Neural cell (in vitro differentiated cells): ENCODE results near the gene BCL11B. TPM values are rescaled to one million over a fixed set of nuclear protein-coding genes. Genes with fewer than 3 reads are reported as not detected.
A peak's percentile ranks its signal among the peaks of the same experiment; 100 is the strongest.

Experiments used
- H2AFZ ChIP-seq: fragments of 200-600, 300-800 bp; sonication (generic), shearing (Covaris generic); 2 replicates; pipeline ENCODE4 v1.6.0; 2014; ENCODE audit warnings: low read depth, mild to moderate bottlenecking, antibody characterized with exemption, low read length, moderate library complexity
- H3F3A ChIP-seq: fragments of 200-600 bp; shearing (Covaris generic); 2 replicates; pipeline ENCODE4 v1.6.1; 2016; ENCODE audit warnings: mild to moderate bottlenecking, moderate library complexity, mixed read lengths, antibody characterized with exemption, low read length; ENCODE audit not compliant: insufficient read depth, poor library complexity, severe bottlenecking
- H3K27ac ChIP-seq: fragments of 200-600, 300-800 bp; sonication (generic), shearing (Covaris generic); 2 replicates; pipeline ENCODE4 v1.5.1; 2014; ENCODE audit warnings: mild to moderate bottlenecking, low read length, moderate library complexity
- H3K27me3 ChIP-seq: fragments of 300-800, 200-600 bp; sonication (generic), shearing (Covaris generic); 2 replicates; pipeline ENCODE4 v1.6.0; 2014; ENCODE audit warnings: mild to moderate bottlenecking, low read depth, low read length, moderate library complexity; ENCODE audit not compliant: insufficient read depth
- H3K36me3 ChIP-seq: fragments of 300-800, 200-600 bp; sonication (generic), shearing (Covaris generic); 2 replicates; pipeline ENCODE4 v1.5.1; 2014; ENCODE audit warnings: mild to moderate bottlenecking, antibody characterized with exemption, low read length, moderate library complexity; ENCODE audit not compliant: insufficient read depth
- H3K4me2 ChIP-seq: fragments of 300-800, 200-600 bp; sonication (generic), shearing (Covaris generic); 2 replicates; pipeline ENCODE4 v1.6.0; 2014; ENCODE audit warnings: mild to moderate bottlenecking, low read length
- H3K4me3 ChIP-seq: fragments of 300-800, 200-600 bp; sonication (generic), shearing (Covaris generic); 2 replicates; pipeline ENCODE4 v1.5.1; 2014; ENCODE audit warnings: mild to moderate bottlenecking, low read length, moderate library complexity
- H3K79me2 ChIP-seq: fragments of 200-600 bp; shearing (Covaris generic); replicated peaks from 2 replicates; pipeline ENCODE4 v1.6.0; 2014; ENCODE audit warnings: mild to moderate bottlenecking, low read length, moderate library complexity; ENCODE audit not compliant: insufficient read depth
- H3K9ac ChIP-seq: fragments of 300-800, 200-600 bp; sonication (generic), shearing (Covaris generic); 2 replicates; pipeline ENCODE4 v1.6.1; 2016; ENCODE audit warnings: mild to moderate bottlenecking, low read length, mixed read lengths
- H3K9me2 ChIP-seq: fragments of 200-600 bp; shearing (Covaris generic); 2 replicates; pipeline ENCODE4 v1.6.1; 2016; ENCODE audit warnings: mild to moderate bottlenecking, low read length, mixed read lengths; ENCODE audit not compliant: insufficient read depth
- H3K9me3 ChIP-seq: fragments of 200-600, 300-800 bp; sonication (generic), shearing (Covaris generic); 2 replicates; pipeline ENCODE4 v1.6.1; 2016; ENCODE audit warnings: mild to moderate bottlenecking, mixed run types, low read length, moderate library complexity, mixed read lengths
- H4K20me1 ChIP-seq: fragments of 200-600 bp; shearing (Covaris generic); 2 replicates; pipeline ENCODE4 v1.6.1; 2016; ENCODE audit warnings: mild to moderate bottlenecking, mixed run types; ENCODE audit not compliant: insufficient read depth
- CTCF ChIP-seq: fragments of 450-650 bp; IDR thresholded peaks from 2 replicates; pipeline ENCODE4 v1.5.1; 2014; ENCODE audit warnings: antibody characterized with exemption, mild to moderate bottlenecking, moderate library complexity; ENCODE audit not compliant: poor library complexity, severe bottlenecking
- EP300 ChIP-seq: fragments of 450-650 bp; conservative IDR thresholded peaks from 2 replicates; pipeline ENCODE4 v1.6.1; 2014; ENCODE audit warnings: antibody characterized with exemption, mild to moderate bottlenecking, moderate library complexity; ENCODE audit not compliant: poor library complexity, severe bottlenecking
- EZH2 ChIP-seq: fragments of 200-600, 300-800 bp; shearing (Covaris generic), sonication (generic); IDR thresholded peaks from 2 replicates; pipeline ENCODE4 v1.6.1; 2014; ENCODE audit warnings: antibody characterized with exemption, low read length, borderline replicate concordance, mild to moderate bottlenecking; ENCODE audit not compliant: insufficient read depth, poor library complexity, severe bottlenecking
- MXI1 ChIP-seq: fragments of 450-650 bp; conservative IDR thresholded peaks from 2 replicates; pipeline ENCODE4 v1.6.1; 2014; ENCODE audit warnings: antibody characterized with exemption, mild to moderate bottlenecking; ENCODE audit not compliant: poor library complexity, severe bottlenecking
- POLR2AphosphoS5 ChIP-seq: IDR thresholded peaks from 2 replicates; pipeline ENCODE4 v1.6.1; 2012
- RAD21 ChIP-seq: fragments of 450-650 bp; conservative IDR thresholded peaks from 2 replicates; pipeline ENCODE4 v1.6.1; 2014; ENCODE audit warnings: antibody characterized with exemption, mild to moderate bottlenecking, moderate library complexity
- SMC3 ChIP-seq: fragments of 450-650 bp; conservative IDR thresholded peaks from 2 replicates; pipeline ENCODE4 v1.6.1; 2014; ENCODE audit warnings: antibody characterized with exemption, mild to moderate bottlenecking, moderate library complexity; ENCODE audit not compliant: poor library complexity
- TAF1 ChIP-seq: IDR thresholded peaks from 2 replicates; pipeline ENCODE4 v1.6.1; 2012; ENCODE audit warnings: low read depth
- polyA plus RNA-seq: library from polyadenylated mRNA; depleted of rRNA; stranded (reverse); fragments of >200 nt; gene quantifications from 2 replicates; pipeline ENCODE4 v1.2.3, GENCODE V29; 2014
- TF ChIP-seq, protein P1 (sequence below): IDR thresholded peaks from 2 replicates; pipeline ENCODE4 v1.6.1; 2012; ENCODE audit warnings: borderline replicate concordance

Gene BCL11B
- polyA plus RNA-seq, 1 donor from 2014 or later, result 104 TPM

DNA sequence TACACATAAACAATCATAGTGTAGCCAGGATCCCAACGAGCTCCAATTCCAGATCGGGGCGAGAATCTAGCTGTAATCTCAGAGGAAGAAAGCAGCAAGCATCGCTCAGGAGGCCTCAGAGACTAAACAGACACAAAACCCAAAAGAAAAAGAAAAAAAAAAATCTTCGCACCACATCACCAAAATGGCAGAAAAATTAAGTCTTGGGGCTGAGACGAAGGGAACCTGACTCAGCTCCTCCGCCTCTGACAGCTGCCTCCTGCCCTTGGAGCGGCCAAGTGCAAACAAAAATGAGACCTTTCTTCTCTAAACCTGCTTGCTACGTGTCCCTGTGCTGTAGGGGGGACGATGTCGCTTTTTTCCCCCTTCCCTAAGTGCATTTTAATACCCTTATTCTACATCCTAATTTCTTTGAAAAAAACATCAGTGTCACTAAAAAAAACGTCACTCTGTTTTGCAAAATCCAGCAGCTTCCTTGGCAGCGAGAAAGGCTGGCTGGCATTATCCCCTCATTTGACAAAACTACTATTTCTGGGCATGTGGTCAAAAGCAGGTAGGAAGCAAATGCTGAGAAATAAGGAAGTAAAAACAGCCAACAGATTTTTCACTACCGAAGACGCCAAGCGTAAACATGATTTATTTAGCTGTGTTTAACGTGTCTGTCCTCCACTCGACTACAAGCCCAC, 30.5 kb downstream of the BCL11B start:
- peaks cover 100% of the 10 kb centered on the region for H3K79me2 ChIP-seq
- H3K27ac ChIP-seq, result no peak overlapping the region
- no peaks in the 10 kb centered on the region for H3K36me3 ChIP-seq
- H2AFZ ChIP-seq, result no peak overlapping the region
- no peaks in the 10 kb centered on the region for H3K9me2 ChIP-seq
- no peak overlapping the region for H3K4me2 ChIP-seq
- no peak for TF ChIP-seq TAF1
- TF ChIP-seq EZH2, result no peak
- TF ChIP-seq MXI1, result no peak
- no peak for TF ChIP-seq POLR2AphosphoS5
- TF ChIP-seq RAD21, result no peak
- TF ChIP-seq SMC3, result no peak
- TF ChIP-seq EP300, result no peak
- TF ChIP-seq CTCF, result no peak
- TF ChIP-seq, protein P1, sequence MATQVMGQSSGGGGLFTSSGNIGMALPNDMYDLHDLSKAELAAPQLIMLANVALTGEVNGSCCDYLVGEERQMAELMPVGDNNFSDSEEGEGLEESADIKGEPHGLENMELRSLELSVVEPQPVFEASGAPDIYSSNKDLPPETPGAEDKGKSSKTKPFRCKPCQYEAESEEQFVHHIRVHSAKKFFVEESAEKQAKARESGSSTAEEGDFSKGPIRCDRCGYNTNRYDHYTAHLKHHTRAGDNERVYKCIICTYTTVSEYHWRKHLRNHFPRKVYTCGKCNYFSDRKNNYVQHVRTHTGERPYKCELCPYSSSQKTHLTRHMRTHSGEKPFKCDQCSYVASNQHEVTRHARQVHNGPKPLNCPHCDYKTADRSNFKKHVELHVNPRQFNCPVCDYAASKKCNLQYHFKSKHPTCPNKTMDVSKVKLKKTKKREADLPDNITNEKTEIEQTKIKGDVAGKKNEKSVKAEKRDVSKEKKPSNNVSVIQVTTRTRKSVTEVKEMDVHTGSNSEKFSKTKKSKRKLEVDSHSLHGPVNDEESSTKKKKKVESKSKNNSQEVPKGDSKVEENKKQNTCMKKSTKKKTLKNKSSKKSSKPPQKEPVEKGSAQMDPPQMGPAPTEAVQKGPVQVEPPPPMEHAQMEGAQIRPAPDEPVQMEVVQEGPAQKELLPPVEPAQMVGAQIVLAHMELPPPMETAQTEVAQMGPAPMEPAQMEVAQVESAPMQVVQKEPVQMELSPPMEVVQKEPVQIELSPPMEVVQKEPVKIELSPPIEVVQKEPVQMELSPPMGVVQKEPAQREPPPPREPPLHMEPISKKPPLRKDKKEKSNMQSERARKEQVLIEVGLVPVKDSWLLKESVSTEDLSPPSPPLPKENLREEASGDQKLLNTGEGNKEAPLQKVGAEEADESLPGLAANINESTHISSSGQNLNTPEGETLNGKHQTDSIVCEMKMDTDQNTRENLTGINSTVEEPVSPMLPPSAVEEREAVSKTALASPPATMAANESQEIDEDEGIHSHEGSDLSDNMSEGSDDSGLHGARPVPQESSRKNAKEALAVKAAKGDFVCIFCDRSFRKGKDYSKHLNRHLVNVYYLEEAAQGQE, result no peak
- H4K20me1 ChIP-seq, result peaks cover 99% of the 10 kb centered on the region
- no peaks in the 10 kb centered on the region for H3F3A ChIP-seq
- H3K4me3 ChIP-seq, result peak overlapping the region; percentile 70
- H3K9ac ChIP-seq, result no peak overlapping the region
- peaks cover 9% of the 10 kb centered on the region for H3K27me3 ChIP-seq
- no peaks in the 10 kb centered on the region for H3K9me3 ChIP-seq

DNA sequence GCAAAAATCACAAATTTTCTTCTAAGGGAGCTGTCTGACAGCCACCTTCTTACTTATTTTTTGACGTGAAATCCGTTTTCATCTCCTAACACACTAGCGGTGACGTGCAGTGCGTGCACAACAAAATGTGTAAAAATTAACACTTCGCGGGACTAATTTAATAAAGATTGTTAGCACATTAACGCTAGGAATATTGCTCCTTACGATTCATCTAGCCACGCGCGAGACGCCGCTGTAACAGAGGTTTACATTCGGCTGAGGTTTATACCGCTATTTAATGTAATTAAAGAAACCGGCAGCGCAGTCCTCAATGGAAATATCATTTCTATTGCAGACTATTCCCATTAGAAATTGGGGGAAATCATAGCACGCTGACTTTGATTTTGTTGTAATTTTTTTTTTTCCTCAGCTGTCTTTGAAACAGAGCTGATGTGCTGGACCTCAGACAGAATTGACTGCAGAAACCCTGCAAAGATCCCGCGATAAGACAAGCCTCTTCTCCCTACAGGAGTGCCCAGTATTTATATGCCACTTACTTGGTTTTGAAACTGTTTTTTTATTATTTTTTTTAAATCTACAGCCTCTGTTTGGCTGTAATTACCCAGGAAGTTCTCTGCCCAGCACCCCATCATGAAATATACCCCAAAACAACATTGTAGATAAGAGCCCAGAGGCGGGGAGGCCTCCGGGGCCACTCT, 31.2 kb downstream of the BCL11B start:
- no peak for TF ChIP-seq CTCF
- peak; percentile 19 for TF ChIP-seq POLR2AphosphoS5
- H2AFZ ChIP-seq, result no peak overlapping the region
- H3K36me3 ChIP-seq, result no peaks in the 10 kb centered on the region
- no peaks in the 10 kb centered on the region for H3K9me3 ChIP-seq
- peaks cover 100% of the 10 kb centered on the region for H3K79me2 ChIP-seq
- H3K27me3 ChIP-seq, result peaks cover 4% of the 10 kb centered on the region
- H4K20me1 ChIP-seq, result peaks cover 99% of the 10 kb centered on the region
- H3K4me3 ChIP-seq, result peak overlapping the region; percentile 70
- no peaks in the 10 kb centered on the region for H3K9me2 ChIP-seq
- H3K27ac ChIP-seq, result peak overlapping the region; percentile 0
- no peak overlapping the region for H3K4me2 ChIP-seq
- H3F3A ChIP-seq, result no peaks in the 10 kb centered on the region
- H3K9ac ChIP-seq, result no peak overlapping the region
